Measurements from ENCODE around the gene ATG9A. TPM values are rescaled to one million over a fixed set of nuclear protein-coding genes. Genes with fewer than 3 reads are reported as not detected.

ATG9A gene
- total and polyA plus RNA-seq, 9 of the 15 experiments (the other 6 are each of a cell fraction or from before 2014, with no cell fraction given): 0.25 to 65.6 (median 23.4) TPM

GRCh38 chr2:219229305-219230058 is at the start of gene ATG9A, which contains the start of gene ANKZF1 (continued):
- TF ChIP-seq PBX2 (CRISPR knock-in tag; IDR thresholded peaks at IDR 0.05; ENCODE audit: low read depth): peak; percentile 87
- peak; percentile 99 for TF ChIP-seq PBX2 (tag; conservative IDR thresholded peaks at IDR 0.05; ENCODE audit: low read depth)
- no peak for TF ChIP-seq ZNF57 (CRISPR knock-in tag; IDR thresholded peaks at IDR 0.05)
- TF ChIP-seq MIER1 (IDR thresholded peaks at IDR 0.05; ENCODE audit: low read depth): no peak
- no peak for TF ChIP-seq ZNF253 (CRISPR knock-in tag; conservative IDR thresholded peaks at IDR 0.05)
- TF ChIP-seq FOXK2 (conservative IDR thresholded peaks at IDR 0.05 in 1 of 2, IDR thresholded peaks at IDR 0.05 in 1 of 2; ENCODE audit: low read depth in 2 of 2): peak; percentile 69 to 87
- no peak for TF ChIP-seq ERF (CRISPR knock-in tag; IDR thresholded peaks at IDR 0.05)
- no peak for TF ChIP-seq NR2C1 (IDR thresholded peaks at IDR 0.05)
- TF ChIP-seq NR2C1 (tag; IDR thresholded peaks at IDR 0.05): no peak
- no peak for TF ChIP-seq NCOA6 (IDR thresholded peaks at IDR 0.05)
- no peak for TF ChIP-seq SPI1 (IDR thresholded peaks at IDR 0.05; ENCODE audit: borderline replicate concordance, low read depth, low read length)
- TF ChIP-seq FIP1L1 (IDR thresholded peaks at IDR 0.05; ENCODE audit: low read depth, low read length, poor library complexity, severe bottlenecking): peak; percentile 62
- TF ChIP-seq ZNF445 (CRISPR knock-in tag; IDR thresholded peaks at IDR 0.05; ENCODE audit: low read depth): no peak
- TF ChIP-seq ZNF212 (CRISPR knock-in tag; IDR thresholded peaks at IDR 0.05): no peak
- TF ChIP-seq RBM22 (IDR thresholded peaks at IDR 0.05; ENCODE audit: low read depth, low read length, poor library complexity, severe bottlenecking): no peak
- TF ChIP-seq ZNF586 (CRISPR knock-in tag; conservative IDR thresholded peaks at IDR 0.05): no peak
- TF ChIP-seq TAF7 (tag; IDR thresholded peaks at IDR 0.05): no peak
- peak; percentile 58 for TF ChIP-seq ZNF175 (CRISPR knock-in tag; IDR thresholded peaks at IDR 0.05; ENCODE audit: low read depth)
- peak; percentile 68 for TF ChIP-seq MEIS2 (IDR thresholded peaks at IDR 0.05; ENCODE audit: partially characterized antibody)
- TF ChIP-seq ZNF449 (CRISPR knock-in tag; IDR thresholded peaks at IDR 0.05): no peak
- TF ChIP-seq HOXB6 (CRISPR knock-in tag; IDR thresholded peaks at IDR 0.05; ENCODE audit: borderline replicate concordance): no peak
- no peak for TF ChIP-seq DACH1 (IDR thresholded peaks at IDR 0.05; ENCODE audit: partially characterized antibody)
- no peak for TF ChIP-seq ZNF707 (CRISPR knock-in tag; conservative IDR thresholded peaks at IDR 0.05)
- no peak for TF ChIP-seq ZNF280A (IDR thresholded peaks at IDR 0.05; ENCODE audit: low read depth, partially characterized antibody)
- TF ChIP-seq ZNF316 (IDR thresholded peaks at IDR 0.05): no peak
- no peak for TF ChIP-seq HNRNPUL1 (IDR thresholded peaks at IDR 0.05; ENCODE audit: low read length)
